Esophagus muscularis mucosa (tissue), 4 donors: ENCODE data around the gene SERPINE2. TPM values are rescaled to one million over a fixed set of nuclear protein-coding genes. Genes with fewer than 3 reads are reported as not detected.

Experiments used
- DNase-seq: peaks from one replicate; pipeline ENCODE4 v3.0.0-alpha.2; 2017; ENCODE audit errors: extremely low spot score
- H3K27ac ChIP-seq, 4 donors: fragments of 200-600 bp; sonication (generic); replicated peaks in 1 of 4; 1 replicate in 3 of 4; 2 replicates in 1 of 4; pipeline ENCODE4 v1.5.1; 2016 to 2019; ENCODE audit warnings: mild to moderate bottlenecking in 1 of 4
- H3K27me3 ChIP-seq, 4 donors: fragments of 200-600 bp; sonication (generic); one replicate each; pipeline versions ENCODE4 v1.5.1 to v1.6.0; 2016 to 2019
- H3K36me3 ChIP-seq, 4 donors: fragments of 200-600 bp; sonication (generic); one replicate each; pipeline ENCODE4 v1.5.1; 2016 to 2019
- H3K4me1 ChIP-seq, 4 donors: fragments of 200-600 bp; sonication (generic); one replicate each; pipeline ENCODE4 v1.5.1; 2016 to 2019
- H3K4me3 ChIP-seq, 4 donors: fragments of 200-600 bp; sonication (generic); 1 replicate in 2 of 4; 2 replicates in 2 of 4; pipeline ENCODE4 v1.5.1; 2016 to 2019; ENCODE audit warnings: mild to moderate bottlenecking in 4 of 4, moderate library complexity in 1 of 4
- H3K9me3 ChIP-seq, 4 donors: fragments of 200-600 bp; sonication (generic); 1 replicate in 3 of 4; 2 replicates in 1 of 4; pipeline ENCODE4 v1.5.1; 2016 to 2019
- EP300 ChIP-seq: sonication (generic); formaldehyde crosslinking; IDR thresholded peaks from one replicate; pipeline ENCODE4 v1.6.1; 2017; ENCODE audit warnings: antibody characterized with exemption
- POLR2A ChIP-seq: fragments of 450-650 bp; IDR thresholded peaks from one replicate; pipeline ENCODE4 v1.6.1; 2017; ENCODE audit warnings: antibody characterized with exemption, moderate library complexity, mild to moderate bottlenecking, low read depth
- POLR2AphosphoS5 ChIP-seq, 2 donors: sonication (generic); formaldehyde crosslinking; IDR thresholded peaks; one replicate each; pipeline ENCODE4 v1.6.1; 2017; ENCODE audit warnings: antibody characterized with exemption in 2 of 2
- WGBS: methylation state at CpG from one replicate; pipeline ENCODE4 v1.1.5; 2018; 5-methylcytosine and 5-hydroxymethylcytosine counted together
- intact Hi-C: fragments of 100-400 bp; cut with DNase I; formaldehyde crosslinking; loops from one replicate; pipeline ENCODE4 v1.15.1; 2023
- total RNA-seq, 4 donors: library from RNA; depleted of rRNA; stranded (reverse); fragments of >200 nt; gene quantifications; one replicate each; pipeline versions ENCODE4 v1.1.0 to v1.2.1, GENCODE V29; 2016
- TF ChIP-seq, protein P1 (sequence below), 3 experiments: fragments of 200-600 bp in 2 of 3; fragments of 450-650 bp in 1 of 3; sonication (generic) in 2 of 3; IDR thresholded peaks; one replicate each; pipeline ENCODE4 v1.5.1; 2017 to 2019; ENCODE audit warnings: antibody characterized with exemption in 3 of 3, mild to moderate bottlenecking in 2 of 3, moderate library complexity in 1 of 3

The SERPINE2 gene
- total RNA-seq, 4 donors from 2014 or later, result 20.4 to 126 (median 42.1) TPM

DNA sequence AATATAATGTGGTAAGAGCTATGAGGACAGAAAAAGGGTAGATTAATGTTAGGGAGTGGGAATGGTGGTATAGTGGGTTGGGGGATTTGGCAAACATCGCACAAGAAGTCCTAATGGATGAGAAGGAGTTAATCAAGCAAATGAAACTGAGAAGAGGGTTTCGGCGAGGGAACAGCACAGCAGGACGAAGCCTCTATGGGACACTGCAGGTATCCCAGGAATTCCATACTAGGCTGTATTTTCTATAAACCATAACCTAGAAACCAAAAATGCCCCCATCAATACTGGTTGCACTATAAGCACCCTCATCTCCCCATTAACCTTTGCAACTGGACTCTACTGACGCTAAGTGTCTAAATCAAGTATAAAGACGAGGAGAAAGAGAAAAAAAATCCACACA, 104.2 kb downstream of the SERPINE2 start:
- DNase-seq, result no peak
- no peak overlapping the region for H3K27ac ChIP-seq
- H3K27me3 ChIP-seq, result no peaks in the 10 kb centered on the region
- intact Hi-C loops, result no loop called here
- no peak overlapping the region for H3K4me3 ChIP-seq
- 70% methylated on average over 6 of the region's 6 CpGs for WGBS
- TF ChIP-seq, protein P1, sequence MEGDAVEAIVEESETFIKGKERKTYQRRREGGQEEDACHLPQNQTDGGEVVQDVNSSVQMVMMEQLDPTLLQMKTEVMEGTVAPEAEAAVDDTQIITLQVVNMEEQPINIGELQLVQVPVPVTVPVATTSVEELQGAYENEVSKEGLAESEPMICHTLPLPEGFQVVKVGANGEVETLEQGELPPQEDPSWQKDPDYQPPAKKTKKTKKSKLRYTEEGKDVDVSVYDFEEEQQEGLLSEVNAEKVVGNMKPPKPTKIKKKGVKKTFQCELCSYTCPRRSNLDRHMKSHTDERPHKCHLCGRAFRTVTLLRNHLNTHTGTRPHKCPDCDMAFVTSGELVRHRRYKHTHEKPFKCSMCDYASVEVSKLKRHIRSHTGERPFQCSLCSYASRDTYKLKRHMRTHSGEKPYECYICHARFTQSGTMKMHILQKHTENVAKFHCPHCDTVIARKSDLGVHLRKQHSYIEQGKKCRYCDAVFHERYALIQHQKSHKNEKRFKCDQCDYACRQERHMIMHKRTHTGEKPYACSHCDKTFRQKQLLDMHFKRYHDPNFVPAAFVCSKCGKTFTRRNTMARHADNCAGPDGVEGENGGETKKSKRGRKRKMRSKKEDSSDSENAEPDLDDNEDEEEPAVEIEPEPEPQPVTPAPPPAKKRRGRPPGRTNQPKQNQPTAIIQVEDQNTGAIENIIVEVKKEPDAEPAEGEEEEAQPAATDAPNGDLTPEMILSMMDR (IDR thresholded peaks at IDR 0.05), result no peak
- no peak for TF ChIP-seq POLR2A
- TF ChIP-seq EP300, result no peak
- TF ChIP-seq POLR2AphosphoS5 (IDR thresholded peaks at IDR 0.05), result no peak
- H3K4me1 ChIP-seq, result peaks cover 80 to 93% (median 86%) of the 10 kb centered on the region in 4 donors
- H3K9me3 ChIP-seq, result no peaks in the 10 kb centered on the region
- H3K36me3 ChIP-seq, result no peaks in the 10 kb centered on the region

DNA sequence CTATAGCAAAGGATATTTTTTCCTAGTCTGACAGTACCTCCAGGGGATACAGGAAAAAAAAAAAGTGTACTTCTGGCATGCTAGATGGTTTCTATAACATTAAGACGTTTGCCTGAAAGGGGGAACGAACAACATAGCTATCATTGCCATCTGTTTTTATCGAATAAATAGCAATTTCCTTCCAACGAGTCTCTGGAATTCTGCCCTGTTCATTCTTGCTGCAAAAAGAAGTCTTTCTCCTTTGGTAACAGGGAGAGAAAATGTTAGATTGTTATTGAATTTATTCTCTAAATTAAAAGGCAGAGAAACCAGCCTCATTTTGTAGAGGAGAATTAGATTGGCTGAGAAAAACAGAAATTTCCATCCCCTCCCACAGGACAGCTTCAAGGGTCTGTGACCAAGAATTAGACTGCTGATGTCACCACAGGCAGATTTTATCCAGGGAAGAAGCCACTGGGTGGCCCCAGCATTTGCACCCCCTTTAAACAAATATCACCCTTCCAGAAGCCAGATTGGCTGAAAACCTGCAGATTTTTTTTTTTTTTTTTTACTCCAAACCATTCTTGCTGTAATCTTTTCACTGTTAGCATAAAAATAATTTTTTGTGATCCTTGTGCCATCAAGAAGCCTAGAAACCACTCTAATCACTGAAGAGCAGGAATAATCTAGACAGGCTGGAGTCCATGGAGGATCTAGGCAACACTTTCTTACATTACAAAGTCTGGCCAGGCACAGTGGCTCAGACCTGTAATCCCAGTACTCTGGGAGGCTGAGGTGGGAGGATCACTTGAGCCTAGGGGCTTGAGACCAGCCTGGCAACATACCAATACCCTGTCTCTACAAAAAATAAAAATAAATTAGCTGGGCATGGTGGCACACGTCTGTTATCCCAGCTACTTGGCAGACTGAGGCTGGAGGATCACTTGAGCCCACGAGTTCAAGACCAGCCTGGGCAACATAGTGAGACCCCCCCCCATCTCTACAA, 106.0 kb downstream of the SERPINE2 start:
- Histone ChIP-seq H3K9me3 (no peaks in the 10 kb centered on the region), H3K27ac (no peak overlapping the region), H3K4me1 (peaks cover 68 to 80% (median 76%) of the 10 kb centered on the region in 4 donors), H3K27me3 (no peaks in the 10 kb centered on the region), H3K36me3 (no peaks in the 10 kb centered on the region), H3K4me3 (no peak overlapping the region)
- 51% methylated on average over 6 of the region's 6 CpGs for WGBS
- no peak for DNase-seq
- TF ChIP-seq, protein P1 (IDR thresholded peaks at IDR 0.05), result no peak
- TF ChIP-seq EP300, result no peak
- TF ChIP-seq POLR2AphosphoS5 (IDR thresholded peaks at IDR 0.05), result no peak
- TF ChIP-seq POLR2A, result no peak
- intact Hi-C loops, result no loop called here

DNA sequence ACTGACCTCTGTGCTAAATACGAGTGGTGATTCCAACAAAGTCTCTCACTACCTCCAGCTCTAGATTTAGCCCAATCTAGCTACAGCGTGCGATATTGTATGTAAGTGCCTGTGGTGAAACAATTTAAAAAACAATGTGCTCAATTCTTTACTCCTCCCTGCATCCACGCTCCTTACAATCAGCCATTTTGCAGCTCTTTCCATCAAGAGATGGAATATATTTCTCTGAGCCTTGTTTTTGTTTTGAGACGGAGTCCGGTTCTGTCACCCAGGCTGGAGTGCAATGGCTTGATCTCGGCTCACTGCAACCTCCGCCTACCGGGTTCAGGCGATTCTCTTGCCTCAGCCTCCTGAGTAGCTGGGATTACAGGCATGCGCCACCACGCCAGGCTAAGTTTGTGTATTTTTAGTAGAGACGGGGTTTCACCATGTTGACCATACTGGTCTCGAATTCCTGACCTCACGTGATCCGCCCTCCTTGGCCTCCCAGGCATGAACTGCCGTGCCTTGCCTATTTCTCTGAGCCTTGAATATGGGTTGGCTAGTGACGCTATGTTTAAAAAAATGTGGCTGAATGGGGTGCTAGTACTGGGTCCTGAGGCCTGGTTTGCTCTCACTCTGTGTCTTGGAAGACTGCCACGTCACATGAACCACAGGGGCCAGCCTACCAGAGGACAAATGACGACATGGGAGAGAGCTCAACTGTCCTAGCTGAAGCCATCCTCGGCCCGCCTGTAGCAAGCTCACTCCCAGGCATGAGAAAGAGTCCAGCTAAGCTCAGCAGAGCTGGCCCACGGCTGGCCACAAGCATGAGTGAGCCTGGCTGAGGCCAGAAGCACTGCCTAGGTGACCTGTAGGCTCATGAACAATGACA, 108.7 kb downstream of the SERPINE2 start:
- Histone ChIP-seq H3K4me3 (no peak overlapping the region), H3K27ac (no peak overlapping the region), H3K27me3 (no peaks in the 10 kb centered on the region), H3K36me3 (no peaks in the 10 kb centered on the region), H3K4me1 (peaks cover 44 to 53% (median 48%) of the 10 kb centered on the region in 4 donors), H3K9me3 (peaks cover 0 to 9% (median 4%) of the 10 kb centered on the region in 4 donors)
- intact Hi-C loops, result no loop called here
- WGBS, result 80% methylated on average over 21 of the region's 23 CpGs
- DNase-seq, result no peak
- TF ChIP-seq POLR2AphosphoS5 (IDR thresholded peaks at IDR 0.05) (no peak), EP300 (no peak), POLR2A (no peak)
- TF ChIP-seq, protein P1 (IDR thresholded peaks at IDR 0.05), result no peak

DNA sequence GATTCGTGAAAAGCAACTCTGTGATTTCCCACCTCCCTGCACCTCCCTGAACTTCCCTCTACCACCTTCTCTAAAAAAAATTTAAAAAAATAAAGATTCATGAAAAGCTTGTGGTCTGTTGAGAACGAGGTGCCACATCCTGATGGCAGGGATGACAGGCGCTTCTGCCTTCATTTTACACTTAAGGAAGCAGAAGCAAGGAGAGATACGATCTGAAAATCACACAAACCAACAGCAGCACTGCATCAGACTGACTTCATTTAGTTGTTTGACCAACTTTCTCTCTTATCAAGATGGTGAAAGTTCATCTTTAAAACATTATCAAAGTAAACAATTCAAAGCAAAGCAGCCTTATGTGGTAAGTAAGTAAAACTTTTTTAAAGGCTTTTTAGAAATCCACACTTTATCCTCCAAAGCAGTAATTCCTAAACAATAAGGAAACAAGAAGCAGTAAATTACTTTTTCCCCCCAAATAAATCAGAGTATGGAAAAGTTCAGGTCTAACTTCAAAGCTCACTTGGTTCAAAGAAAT, 109.4 kb downstream of the SERPINE2 start:
- no peak for TF ChIP-seq POLR2A
- no peak for TF ChIP-seq POLR2AphosphoS5 (IDR thresholded peaks at IDR 0.05)
- 77% methylated on average over 4 of the region's 4 CpGs for WGBS
- H3K4me3 ChIP-seq, result no peak overlapping the region
- H3K4me1 ChIP-seq, result peaks cover 38 to 45% (median 41%) of the 10 kb centered on the region in 4 donors
- peaks cover 0 to 9% (median 4%) of the 10 kb centered on the region in 4 donors for H3K9me3 ChIP-seq
- H3K27me3 ChIP-seq, result no peaks in the 10 kb centered on the region
- H3K36me3 ChIP-seq, result no peaks in the 10 kb centered on the region
- DNase-seq, result no peak
- intact Hi-C loops, result no loop called here
- no peak overlapping the region for H3K27ac ChIP-seq
